Fibroblast of the aortic adventitia (primary cell): Measurements from ENCODE around the gene ACTL6B. TPM values are rescaled to one million over a fixed set of nuclear protein-coding genes. Genes with fewer than 3 reads are reported as not detected.

Experiments
- DNase-seq: peaks from one replicate; pipeline ENCODE4 v3.0.0-alpha.2; 2010; ENCODE audit warnings: low read depth
- H3K4me3 ChIP-seq: 2 replicates; pipeline ENCODE4 v1.5.1; 2011; ENCODE audit warnings: low read depth, mild to moderate bottlenecking, control low read depth, low read length, moderate library complexity
- total RNA-seq: library from RNA; depleted of rRNA; stranded (reverse); fragments of >200 nt; gene quantifications from 2 replicates; pipeline ENCODE4 v1.2.3, GENCODE V29; 2012; ENCODE audit warnings: low replicate concordance
- TF ChIP-seq, protein P1 (sequence below): IDR thresholded peaks from 2 replicates; pipeline ENCODE4 v1.5.1; 2011; ENCODE audit warnings: mild to moderate bottlenecking, low read length, control low read depth, inconsistent platforms; ENCODE audit not compliant: insufficient read depth

ACTL6B gene
- total RNA-seq, 1 donor: not detected

DNA sequence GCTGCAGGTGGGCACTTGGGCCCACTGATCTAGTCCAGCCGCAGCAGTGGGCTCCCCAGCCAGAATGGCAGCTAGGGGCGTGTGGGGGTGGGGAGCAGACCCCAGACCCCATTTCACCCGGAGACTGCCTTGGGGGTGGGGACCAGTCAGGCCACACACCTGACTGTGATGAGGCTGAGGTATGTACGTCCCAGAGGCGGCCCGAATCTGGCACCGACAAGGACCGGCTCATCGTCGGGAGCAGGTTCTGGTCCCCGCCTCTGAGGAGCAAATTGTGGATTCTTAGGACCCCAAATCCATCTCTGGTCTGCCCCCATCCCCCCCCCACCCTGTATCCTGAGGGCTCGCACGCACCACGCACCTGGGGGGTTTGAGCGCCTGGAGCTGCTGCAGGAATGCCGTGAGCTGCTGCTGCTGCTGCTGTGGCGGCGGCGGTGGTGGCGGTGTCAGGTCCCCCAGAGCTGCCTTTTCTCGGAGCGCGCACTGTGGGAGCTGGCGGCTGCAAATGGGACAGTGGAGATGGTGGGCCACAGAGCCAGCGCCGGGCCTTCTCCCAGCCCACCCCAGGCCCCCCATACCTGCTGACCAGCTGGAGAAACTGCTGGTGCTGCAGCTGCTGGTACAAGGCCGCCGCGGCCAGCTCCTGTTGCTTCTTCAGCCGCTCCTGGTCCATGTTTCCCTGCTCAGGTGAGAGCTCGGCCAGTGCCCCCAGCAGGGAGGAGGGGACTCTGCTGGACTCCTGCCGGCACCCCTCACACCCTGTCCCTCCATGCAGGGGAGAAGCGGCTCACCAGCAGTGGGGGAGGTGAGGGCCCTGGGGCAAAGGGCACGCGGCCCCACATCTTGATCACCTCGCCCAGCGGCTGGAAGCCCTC is 27.6 kb upstream of the ACTL6B start:
- no peak for DNase-seq
- H3K4me3 ChIP-seq: no peak overlapping the region
- TF ChIP-seq, protein P1, sequence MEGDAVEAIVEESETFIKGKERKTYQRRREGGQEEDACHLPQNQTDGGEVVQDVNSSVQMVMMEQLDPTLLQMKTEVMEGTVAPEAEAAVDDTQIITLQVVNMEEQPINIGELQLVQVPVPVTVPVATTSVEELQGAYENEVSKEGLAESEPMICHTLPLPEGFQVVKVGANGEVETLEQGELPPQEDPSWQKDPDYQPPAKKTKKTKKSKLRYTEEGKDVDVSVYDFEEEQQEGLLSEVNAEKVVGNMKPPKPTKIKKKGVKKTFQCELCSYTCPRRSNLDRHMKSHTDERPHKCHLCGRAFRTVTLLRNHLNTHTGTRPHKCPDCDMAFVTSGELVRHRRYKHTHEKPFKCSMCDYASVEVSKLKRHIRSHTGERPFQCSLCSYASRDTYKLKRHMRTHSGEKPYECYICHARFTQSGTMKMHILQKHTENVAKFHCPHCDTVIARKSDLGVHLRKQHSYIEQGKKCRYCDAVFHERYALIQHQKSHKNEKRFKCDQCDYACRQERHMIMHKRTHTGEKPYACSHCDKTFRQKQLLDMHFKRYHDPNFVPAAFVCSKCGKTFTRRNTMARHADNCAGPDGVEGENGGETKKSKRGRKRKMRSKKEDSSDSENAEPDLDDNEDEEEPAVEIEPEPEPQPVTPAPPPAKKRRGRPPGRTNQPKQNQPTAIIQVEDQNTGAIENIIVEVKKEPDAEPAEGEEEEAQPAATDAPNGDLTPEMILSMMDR: no peak

DNA sequence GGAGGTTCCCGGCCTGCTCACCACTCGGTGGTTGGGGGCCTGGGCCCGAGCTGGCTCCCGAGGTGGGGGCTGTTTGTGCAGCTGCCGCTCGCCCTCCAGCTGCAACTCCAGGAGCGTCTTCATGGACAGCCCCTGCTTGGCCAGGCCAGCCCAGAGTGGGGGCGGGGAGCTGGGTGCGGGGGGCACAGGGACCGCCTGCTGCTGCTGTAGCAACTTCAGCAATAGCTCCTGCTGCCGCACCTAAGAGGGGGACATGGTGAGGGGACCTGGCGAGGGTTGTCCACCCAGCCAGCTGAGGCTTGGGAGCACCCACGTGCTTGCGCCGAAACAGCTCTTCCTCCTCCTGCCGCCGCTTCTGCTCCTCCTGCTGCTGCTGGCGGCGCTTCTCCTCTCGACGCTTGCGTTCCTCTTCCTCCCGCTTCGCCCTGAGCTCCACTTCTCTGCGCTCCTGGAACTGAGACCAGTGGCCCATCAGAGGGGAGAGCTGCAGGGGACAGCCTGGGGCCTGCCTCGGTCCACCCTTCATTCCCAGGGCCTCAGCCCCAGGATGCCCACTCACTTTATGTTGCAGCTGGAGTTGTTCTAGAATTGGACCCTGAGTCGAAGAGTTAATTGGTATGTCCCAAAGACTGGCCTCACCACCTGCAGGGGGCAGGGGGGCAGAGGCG is 26.9 kb upstream of the ACTL6B start:
- TF ChIP-seq, protein P1: no peak
- DNase-seq: no peak
- H3K4me3 ChIP-seq: no peak overlapping the region

DNA sequence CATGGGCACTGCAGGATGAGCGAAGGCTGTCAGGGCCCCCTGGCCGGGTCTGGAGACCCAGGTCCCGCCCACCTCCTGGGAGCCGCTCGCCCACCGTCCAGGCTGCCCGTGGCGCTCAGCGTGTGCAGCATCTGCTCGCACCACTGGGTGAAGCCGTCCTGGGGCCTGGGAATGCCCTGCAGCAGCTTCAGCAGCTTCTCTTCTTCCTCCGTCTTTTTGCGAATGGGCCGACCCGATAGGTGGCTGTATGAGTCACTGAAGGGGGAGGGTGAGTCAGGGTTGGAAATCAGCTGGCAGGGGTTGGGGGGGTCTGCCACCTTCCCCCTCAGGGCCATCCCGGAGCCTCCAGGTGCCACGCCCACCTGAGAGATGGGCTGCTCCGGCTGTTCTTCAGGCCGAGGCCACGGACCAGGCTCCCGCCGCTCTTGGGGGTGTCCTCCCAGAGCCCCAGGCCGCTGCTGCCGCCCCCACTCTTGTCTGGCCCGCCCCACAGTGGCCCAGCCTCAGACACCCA is 26.0 kb upstream of the ACTL6B start:
- DNase-seq: no peak
- TF ChIP-seq, protein P1: no peak
- no peak overlapping the region for H3K4me3 ChIP-seq

DNA sequence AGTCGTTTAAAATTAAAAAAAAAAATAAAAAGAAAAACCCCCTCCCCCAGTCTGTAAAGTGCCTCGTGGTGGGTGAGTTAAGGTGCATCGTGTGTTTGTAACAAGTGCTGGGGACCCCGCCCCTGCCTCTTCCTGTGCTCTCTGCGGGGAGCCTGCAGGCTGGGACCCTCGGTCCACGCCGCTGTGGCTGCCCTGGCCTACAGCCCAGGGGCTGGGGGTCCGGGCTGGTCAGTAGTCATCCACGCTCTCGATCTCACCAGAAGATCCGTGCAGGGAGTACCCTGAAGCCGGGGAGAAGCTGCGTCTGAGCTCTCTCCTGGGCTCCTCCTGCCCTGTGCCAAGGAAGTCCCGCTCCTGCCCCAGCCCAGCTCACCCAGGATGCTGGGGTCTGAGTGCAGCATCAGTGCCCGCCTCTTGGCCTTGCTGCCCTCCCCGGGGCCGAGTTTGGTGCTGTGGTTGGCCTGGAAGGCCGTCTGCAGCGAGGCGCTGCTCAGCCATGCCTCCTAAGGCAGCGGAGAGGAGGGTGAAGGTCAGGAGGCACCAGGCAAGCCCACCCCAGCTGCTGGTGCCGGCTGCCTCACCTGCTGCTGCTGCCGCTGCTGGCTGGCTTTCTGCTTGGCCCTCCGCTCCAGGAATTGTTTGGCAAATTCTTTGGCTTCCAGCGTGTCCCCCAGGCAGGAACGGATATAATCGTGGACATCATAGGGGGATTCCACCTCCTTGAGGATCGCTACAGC is 25.4 kb upstream of the ACTL6B start:
- no peak for DNase-seq
- TF ChIP-seq, protein P1: no peak
- no peak overlapping the region for H3K4me3 ChIP-seq

DNA sequence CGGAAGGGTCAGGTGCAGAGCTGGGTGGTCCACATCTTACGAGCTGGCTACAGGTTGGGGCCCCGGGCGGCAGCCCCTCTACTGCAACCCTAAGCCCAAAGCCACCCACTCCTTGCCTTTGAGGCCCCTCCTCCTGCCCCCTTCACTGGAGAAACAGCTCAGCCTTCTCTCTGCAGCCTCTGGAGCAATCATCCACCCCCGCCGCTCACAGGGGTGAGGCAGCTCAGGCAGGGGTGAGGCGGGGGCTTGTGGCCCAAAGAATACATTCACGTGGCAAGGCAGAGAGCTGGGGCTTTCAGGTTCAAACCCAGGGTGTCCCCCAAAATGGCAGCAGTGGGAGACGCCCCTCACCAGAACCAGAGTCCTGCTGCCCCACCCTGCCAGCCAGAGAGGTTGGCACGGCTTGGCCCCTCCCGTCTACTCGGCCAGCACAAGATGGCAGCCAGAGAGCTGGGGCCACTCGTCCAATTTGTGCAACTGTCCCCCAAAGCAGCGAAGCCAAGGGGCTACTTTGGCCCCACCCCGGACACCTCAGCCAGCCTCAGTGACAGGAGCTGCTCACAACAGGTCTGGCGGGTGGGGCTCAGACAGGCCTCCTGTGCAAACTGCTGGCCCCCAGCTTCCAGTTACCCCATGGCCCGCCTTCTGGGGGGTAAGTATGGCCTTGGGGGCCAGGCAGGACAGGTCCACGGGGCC is 24.5 kb upstream of the ACTL6B start:
- TF ChIP-seq, protein P1: no peak
- DNase-seq: no peak
- H3K4me3 ChIP-seq: no peak overlapping the region
